Measurements from ENCODE around the gene LDOC1. TPM values are rescaled to one million over a fixed set of nuclear protein-coding genes. Genes with fewer than 3 reads are reported as not detected.
"Not testable (repeated sequence)": the region's sequence is repeated elsewhere in the genome, so short reads cannot be mapped to it uniquely, and the experiment has no call there.

LDOC1 gene
- total and polyA plus RNA-seq, 2 of the 13 experiments (the other 11 are each of a cell fraction or from before 2014, with no cell fraction given): not detected

GRCh38 chrX:141158084-141158483 lies 18.8 kb downstream of the LDOC1 start:
- Histone ChIP-seq H3K9me3 (ENCODE audit: low read length) (no peaks in the 10 kb centered on the region), H4K20me1 (ENCODE audit: insufficient read depth, low read length) (no peaks in the 10 kb centered on the region), H3K36me3 (replicated peaks in 1 of 2; ENCODE audit: control insufficient read depth in 1 of 2, insufficient read depth in 2 of 2, low read length in 2 of 2) (no peaks in the 10 kb centered on the region), H3K4me3 (replicated peaks in 1 of 3; ENCODE audit: insufficient read depth in 1 of 3, low read depth in 2 of 3, low read length in 3 of 3) (no peak overlapping the region), H3K27ac (ENCODE audit: extremely low read length, insufficient read depth, low read length) (no peak overlapping the region), H3K79me2 (ENCODE audit: insufficient read depth, low read length) (no peaks in the 10 kb centered on the region), H3K9ac (ENCODE audit: insufficient read depth, low read depth, low read length) (no peak overlapping the region), H3K27me3 (ENCODE audit: control insufficient read depth in 1 of 2, insufficient read depth in 2 of 2, low read length in 2 of 2) (no peaks in the 10 kb centered on the region), H3K4me1 (ENCODE audit: insufficient read depth, low read length) (no peaks in the 10 kb centered on the region), H2AFZ (ENCODE audit: low read length) (no peak overlapping the region), H3K4me2 (ENCODE audit: low read depth, low read length) (no peak overlapping the region)
- FAIRE-seq (no peak), ATAC-seq (no peak), DNase-seq (ENCODE audit: low spot score) (no peak)
- ChIA-PET POLR2A (no interaction called here), CTCF (ENCODE audit: low intra/inter-chr PET ratio, low total read pairs) (no interaction called here)
- in situ Hi-C loops (cut with HindIII; ENCODE audit: extremely low pct_ligation_motif_present, low pct_unique_long_range_greater_than_20kb) (no loop called here), intact Hi-C loops (cut with micrococcal nuclease; ENCODE audit: unreplicated experiment) (no loop called here)
- 12% methylated on average over 3 of the region's 3 CpGs for WGBS (ENCODE audit: low lambda C conversion rate)
- no peak for TF ChIP-seq POLR2AphosphoS2 (IDR thresholded peaks at IDR 0.05; ENCODE audit: low read depth, low read length)
- no peak for TF ChIP-seq NCOA2 (CRISPR knock-in tag; IDR thresholded peaks at IDR 0.05)
- no peak for TF ChIP-seq ZNF891 (CRISPR knock-in tag; IDR thresholded peaks at IDR 0.05)
- no peak for TF ChIP-seq DRAP1 (CRISPR knock-in tag; IDR thresholded peaks at IDR 0.05)
- no peak for TF ChIP-seq NFE2L1 (CRISPR knock-in tag; IDR thresholded peaks at IDR 0.05; ENCODE audit: borderline replicate concordance)
- no peak for TF ChIP-seq ATF6 (CRISPR knock-in tag; conservative IDR thresholded peaks at IDR 0.05)
- TF ChIP-seq ATF3 (CRISPR knock-in tag; IDR thresholded peaks at IDR 0.05): no peak
- TF ChIP-seq ZNF598 (CRISPR knock-in tag; IDR thresholded peaks at IDR 0.05; ENCODE audit: borderline replicate concordance): no peak
- TF ChIP-seq FOXP4 (CRISPR knock-in tag; IDR thresholded peaks at IDR 0.05): no peak
- TF ChIP-seq YY1 (IDR thresholded peaks at IDR 0.05; ENCODE audit: insufficient read depth, insufficient replicate concordance, low read depth, low read length): no peak
- TF ChIP-seq ZNF414 (CRISPR knock-in tag; IDR thresholded peaks at IDR 0.05): no peak
- no peak for TF ChIP-seq RCOR2 (CRISPR knock-in tag; IDR thresholded peaks at IDR 0.05)
- BruUV-seq (replicated peaks): no TSS peak

GRCh38 chrX:141155231-141155630 lies 21.7 kb downstream of the LDOC1 start:
- H4K20me1 ChIP-seq (ENCODE audit: insufficient read depth, low read length); H3K9me3 ChIP-seq (ENCODE audit: low read length); intact Hi-C loops (cut with micrococcal nuclease; ENCODE audit: unreplicated experiment); H3K27me3 ChIP-seq (ENCODE audit: control insufficient read depth in 1 of 2, insufficient read depth in 2 of 2, low read length in 2 of 2); ATAC-seq; H3K9ac ChIP-seq (ENCODE audit: insufficient read depth, low read depth, low read length); H3K79me2 ChIP-seq (ENCODE audit: insufficient read depth, low read length); POLR2A ChIA-PET; H3K27ac ChIP-seq (ENCODE audit: extremely low read length, insufficient read depth, low read length); FAIRE-seq; H3K4me1 ChIP-seq (ENCODE audit: insufficient read depth, low read length); DNase-seq (ENCODE audit: low spot score); H3K4me3 ChIP-seq (replicated peaks in 1 of 3; ENCODE audit: insufficient read depth in 1 of 3, low read depth in 2 of 3, low read length in 3 of 3); BruUV-seq (replicated peaks); H3K4me2 ChIP-seq (ENCODE audit: low read depth, low read length); H2AFZ ChIP-seq (ENCODE audit: low read length); in situ Hi-C loops (cut with HindIII; ENCODE audit: extremely low pct_ligation_motif_present, low pct_unique_long_range_greater_than_20kb); CTCF ChIA-PET (ENCODE audit: low intra/inter-chr PET ratio, low total read pairs); H3K36me3 ChIP-seq (replicated peaks in 1 of 2; ENCODE audit: control insufficient read depth in 1 of 2, insufficient read depth in 2 of 2, low read length in 2 of 2): not testable (repeated sequence)
- 13% methylated on average over 3 of the region's 3 CpGs for whole genome bisulfite sequencing (ENCODE audit: low lambda C conversion rate)

Measured in HepG2 (cell line).